HG02588 (cell line): ENCODE results near the gene RALGAPB.
"Not testable (repeated sequence)": the region's sequence is repeated elsewhere in the genome, so short reads cannot be mapped to it uniquely, and the experiment has no call there.

ENCODE experiments used
- ATAC-seq: cut with Tn5 transposase; IDR thresholded peaks from one replicate; pipeline ENCODE4 v1.9.1; 2021; ENCODE audit warnings: mild to moderate bottlenecking, moderate library complexity; ENCODE audit not compliant: unreplicated experiment

Gene RALGAPB

DNA sequence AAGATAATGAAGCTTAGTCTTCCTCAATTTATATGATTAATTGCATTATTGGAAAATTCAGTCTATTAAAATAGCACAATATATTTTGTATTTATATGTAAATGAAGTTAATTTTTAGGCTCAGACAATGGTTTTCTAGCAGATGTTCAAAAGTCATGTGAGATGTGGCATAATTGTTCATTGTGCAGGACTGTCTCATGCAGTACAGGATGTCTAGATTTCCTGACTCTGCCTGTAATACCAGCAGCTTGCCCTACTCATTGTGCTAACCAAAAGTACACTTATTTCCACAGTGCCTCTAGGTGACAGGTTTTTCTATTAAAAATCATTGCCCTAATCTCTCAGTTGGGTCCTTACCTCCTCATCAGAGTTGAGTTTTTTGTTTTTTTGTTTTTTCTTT, 12.4 kb downstream of the RALGAPB start:
- no peak for ATAC-seq

DNA sequence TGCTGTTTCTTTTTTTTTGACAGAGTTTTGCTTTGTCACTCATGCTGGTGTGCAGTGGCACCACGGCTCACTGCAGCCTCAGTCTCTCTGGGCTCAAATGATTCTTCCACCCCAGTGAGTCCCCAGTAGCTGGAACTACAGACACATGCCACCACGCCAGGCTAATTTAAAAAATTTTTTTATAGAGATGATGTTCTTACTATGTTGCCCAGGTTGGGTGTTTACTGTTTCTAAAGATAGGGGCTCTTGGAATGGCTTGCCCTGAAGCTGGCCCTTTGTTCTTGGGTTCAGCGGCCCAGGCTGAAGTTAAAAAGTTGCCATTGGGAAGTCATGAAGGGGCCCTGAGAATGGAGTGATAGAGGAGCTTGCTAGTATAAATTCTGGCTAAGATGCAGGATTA, 16.5 kb downstream of the RALGAPB start:
- no peak for ATAC-seq

DNA sequence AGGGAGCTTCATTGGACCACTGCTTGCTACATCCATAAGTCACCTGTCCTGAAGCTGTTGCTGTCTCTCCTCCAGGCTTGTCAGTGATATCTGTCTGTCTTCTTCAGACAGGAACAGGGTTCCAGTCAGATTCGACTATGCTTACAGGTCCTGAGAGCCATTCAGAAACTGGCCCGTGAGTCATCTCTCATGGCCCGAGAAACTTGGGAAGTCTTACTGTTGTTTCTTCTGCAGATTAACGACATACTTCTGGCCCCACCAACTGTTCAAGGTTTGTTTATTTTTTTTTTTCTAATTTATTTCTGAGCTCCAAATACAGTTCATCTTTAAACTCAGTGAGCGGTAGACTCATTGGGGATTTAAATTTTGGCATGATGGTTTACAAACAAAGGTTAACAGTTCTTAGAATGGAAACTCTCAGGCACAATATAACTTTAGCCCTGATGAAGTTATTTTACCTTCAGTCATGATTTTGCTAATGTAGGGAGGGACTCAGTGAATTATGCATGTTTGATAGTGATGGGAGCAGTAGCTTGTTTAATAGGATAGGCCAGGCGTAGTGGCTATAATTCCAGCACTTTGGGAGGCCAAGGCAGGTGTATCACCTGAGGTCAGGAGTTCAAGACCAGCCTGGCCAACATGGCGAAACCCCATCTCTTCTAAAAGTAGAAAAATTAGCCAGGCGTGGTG, 24.7 kb downstream of the RALGAPB start:
- ATAC-seq = no peak

DNA sequence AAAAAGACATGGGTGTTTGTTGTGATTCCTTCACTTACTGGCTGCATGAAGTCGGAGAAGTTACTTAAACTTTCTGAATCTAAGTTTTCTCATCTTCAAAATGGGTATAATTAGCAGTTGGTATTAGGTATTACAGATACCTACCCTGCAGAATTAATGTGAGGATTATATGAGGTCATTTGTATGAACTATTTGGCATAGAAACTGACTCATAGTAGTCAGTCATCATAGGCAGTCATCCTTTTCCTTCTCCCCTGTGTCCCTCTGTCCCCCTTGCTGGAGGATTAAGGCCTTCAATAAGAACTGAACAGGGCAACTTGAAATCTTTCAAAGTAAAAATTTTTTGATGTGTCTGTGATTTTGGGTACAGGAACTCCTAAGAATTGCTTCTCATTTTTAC, 26.3 kb downstream of the RALGAPB start:
- ATAC-seq = no peak

DNA sequence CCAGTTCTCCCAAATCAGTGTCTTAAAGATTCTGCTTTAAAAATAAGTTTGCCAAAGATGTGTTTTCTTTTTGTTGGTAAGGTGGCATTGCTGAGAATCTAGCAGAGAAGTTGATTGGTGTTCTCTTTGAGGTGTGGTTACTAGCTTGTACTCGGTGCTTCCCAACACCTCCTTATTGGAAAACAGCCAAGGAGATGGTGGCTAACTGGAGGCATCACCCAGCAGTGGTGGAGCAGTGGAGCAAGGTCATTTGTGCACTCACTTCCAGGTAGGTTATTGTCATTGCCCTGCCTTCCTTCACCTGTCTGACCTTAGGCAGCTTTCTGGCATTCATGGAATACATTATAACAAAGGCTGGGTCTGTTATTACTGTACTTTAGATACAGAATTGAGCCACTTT, 26.7 kb downstream of the RALGAPB start:
- no peak for ATAC-seq

DNA sequence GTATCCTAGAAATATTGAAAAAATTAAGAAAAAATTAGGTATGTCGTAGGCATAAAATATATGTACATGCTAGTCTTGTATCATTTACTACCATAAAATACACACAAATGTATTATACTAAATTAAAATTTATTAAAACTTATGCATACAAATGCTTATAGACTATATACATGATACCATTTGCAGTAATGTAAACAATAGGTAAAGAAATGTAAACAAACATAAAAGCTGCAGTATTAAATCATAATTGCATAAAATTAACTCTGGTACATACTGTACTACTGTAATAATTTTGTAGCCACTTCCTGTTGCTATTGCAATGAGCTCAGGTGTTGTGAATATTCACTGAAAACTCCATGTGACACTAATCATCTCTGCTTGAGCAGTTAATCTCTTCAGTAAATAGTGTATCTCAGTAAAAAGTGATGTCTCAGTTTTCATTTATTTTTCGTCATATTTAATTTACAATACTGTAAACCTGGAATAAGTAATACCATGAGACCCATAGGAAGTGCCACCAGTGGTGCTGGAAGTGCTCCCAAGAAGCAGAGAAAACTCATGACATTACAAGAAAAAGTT, 29.3 kb downstream of the RALGAPB start:
- no peak for ATAC-seq

DNA sequence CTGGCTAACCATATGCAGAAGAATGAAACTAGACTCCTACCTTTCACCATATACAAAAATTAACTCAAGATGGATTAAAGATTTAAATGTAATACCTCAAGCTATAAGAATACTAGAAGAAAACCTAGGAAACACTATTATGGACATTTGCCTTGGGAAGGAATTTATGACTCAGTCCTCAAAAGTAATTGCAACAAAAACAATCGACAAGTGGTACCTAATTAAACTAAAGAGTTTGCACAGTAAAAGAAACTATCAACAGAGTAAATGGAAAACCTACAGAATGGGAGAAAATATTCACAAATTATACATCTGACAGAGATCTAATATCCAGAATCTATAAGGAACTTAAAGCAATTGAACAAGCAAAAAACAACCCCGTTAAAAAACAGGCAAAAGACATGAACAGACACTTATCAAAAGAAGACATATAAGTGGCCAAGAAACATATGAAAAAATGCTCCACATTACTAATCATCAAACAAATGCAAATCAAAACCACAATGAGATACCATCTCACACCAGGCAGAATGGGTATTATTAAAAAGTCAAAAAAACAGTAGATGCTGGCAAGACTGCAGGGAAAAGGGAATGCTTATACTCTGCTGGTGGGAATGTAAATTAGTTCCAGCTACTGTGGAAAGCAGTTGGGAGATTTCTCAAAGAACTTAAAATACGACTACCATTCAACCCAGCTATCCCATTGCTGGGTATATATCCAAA, 31.9 kb downstream of the RALGAPB start:
- ATAC-seq = no peak

DNA sequence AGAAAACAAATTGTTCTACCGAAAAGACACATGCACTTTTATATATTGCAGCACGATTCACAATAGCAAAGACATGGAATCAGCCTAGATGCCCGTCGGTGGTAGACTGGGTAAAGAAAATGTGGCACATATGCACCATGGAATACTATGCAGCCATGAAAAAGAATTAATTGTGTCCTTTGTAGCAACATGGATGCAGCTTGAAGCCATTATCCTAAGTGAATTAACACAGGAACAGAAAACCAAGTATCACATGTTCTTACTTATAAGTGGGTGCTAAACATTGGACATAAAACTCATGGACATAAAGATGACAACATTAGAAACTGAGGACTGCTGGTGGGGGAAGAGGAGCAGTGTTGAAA, 32.4 kb downstream of the RALGAPB start:
- no peak for ATAC-seq

DNA sequence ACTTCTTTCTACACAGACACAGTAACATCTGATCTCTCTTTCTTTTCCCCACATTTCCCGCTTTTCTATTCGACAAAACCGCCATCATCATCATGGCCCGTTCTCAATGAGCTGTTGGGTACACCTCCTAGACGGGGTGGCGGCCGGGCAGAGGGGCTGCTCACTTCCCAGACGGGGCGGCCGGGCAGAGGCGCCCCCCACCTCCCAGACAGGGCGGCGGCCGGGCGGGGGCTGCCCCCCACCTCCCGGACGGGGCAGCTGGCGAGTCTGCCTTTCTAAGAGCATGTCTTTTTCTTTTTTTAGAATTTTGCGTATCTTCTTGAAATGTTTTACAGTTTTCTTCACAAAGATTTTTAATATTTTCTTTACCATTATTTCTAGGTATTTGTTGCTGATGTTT, 39.1 kb downstream of the RALGAPB start:
- ATAC-seq = not testable (repeated sequence)

DNA sequence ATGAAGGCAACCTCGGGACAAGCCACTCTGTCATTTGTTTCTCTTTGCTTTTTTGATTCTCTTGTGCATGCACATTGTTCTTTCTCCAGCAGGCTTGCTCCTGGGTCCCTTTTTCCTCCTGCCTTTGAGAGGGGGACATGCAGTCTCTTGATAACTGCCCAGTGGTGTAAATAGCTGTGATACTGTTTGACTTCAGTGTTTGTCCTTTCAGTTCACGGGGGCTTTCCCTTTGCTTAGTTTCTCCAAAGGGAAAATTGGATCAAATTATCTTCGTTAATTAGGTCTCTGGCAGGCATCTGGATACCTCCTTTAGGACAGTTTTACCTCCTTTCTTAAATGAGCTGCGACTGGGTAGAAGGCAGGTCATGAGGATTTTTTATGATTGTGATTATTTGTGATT, 41.5 kb downstream of the RALGAPB start:
- ATAC-seq = no peak

DNA sequence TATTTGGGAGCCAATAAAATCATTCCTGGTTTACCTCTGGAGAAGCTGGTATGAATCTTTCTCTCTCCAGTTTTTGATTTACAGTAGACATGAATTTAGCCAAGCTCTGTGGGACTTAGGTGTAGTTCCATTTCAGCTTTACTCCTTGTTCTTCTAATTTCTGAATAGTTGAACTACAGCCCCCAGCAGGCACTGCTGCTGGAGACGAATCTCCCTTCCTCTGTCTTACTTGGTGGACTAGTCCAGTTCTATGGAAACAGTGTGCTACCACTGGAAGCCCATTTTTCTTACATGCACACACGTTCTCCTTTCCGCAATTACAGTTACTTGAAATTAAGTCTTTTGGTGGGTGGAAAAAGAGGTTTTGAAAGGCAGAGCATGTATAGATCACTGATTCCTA, 42.3 kb downstream of the RALGAPB start:
- no peak for ATAC-seq

DNA sequence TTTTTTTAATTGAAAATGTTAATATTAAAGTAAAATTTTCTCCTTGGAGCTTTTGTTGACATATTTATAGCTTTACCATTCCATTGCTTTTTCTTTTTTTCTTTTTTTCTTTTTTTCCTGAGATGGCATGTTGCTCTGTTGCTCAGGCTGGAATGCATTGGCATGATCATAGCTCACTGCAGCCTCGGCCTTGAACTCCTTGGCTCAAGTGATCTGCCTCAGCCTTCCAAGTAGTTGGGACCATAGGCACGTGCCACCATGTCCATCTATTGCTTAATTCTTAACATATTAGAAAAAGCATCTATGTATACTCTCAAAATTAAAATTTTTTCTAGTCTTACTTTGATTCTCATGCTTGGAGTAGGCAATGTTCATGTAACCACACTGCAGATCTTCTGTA, 43.0 kb downstream of the RALGAPB start:
- ATAC-seq = no peak

DNA sequence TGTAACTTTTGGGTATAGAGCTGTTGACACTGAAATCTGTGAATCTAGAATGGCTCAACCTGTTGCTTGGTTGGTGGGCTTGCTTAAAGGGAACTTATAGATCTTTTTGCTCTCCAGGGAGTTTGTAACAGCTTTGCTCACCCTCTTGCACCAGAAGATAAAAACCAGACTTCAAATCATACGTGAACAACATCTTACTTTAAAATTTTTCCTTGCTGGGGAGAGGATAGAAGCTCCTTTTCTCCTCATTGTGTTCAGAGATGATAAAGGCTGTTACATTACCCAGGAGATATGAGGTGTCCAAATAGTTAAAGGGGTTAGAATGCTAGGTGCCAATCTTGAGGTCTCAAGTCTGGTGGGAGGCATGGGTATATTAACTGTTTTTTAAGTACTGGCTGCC, 46.8 kb downstream of the RALGAPB start:
- no peak for ATAC-seq

DNA sequence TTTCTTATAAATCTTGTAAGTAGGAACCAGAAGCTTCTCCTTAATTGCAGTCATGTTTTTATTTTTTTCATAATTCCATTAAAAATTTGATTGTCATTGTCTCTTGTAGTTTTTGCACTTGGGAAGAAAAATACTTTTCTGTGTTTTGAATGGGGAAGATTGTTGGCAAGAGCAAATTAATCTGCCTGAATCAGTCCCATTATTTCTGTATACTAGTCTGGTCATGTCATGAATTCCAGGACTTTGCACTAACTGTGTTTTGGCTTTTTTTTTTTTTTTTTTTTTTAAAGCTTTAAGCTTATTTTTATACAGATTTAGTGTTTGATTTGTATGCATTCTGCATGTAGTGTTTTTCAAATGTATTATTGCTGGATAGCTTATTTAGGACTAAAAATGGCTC, 47.6 kb downstream of the RALGAPB start:
- ATAC-seq = no peak

DNA sequence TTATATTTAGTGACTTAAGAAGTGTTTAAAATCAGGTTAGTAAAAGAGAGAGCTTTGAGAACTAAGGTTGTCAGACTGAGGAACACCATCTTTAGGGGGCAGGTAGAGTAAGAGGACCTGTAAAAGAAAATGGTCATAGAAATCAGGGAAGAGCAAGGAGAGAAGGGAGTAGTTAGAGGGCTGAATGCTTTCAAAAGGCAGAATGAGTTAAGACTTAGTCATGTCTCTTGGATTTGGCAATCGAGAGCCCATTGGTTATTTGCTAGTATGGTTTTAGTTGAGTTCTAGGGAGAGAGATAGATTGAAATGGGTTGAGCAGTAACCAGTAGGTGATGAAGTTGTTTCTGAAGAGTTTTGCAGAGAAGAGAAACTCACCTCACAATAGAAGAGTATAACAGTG, 51.1 kb downstream of the RALGAPB start:
- ATAC-seq = no peak

DNA sequence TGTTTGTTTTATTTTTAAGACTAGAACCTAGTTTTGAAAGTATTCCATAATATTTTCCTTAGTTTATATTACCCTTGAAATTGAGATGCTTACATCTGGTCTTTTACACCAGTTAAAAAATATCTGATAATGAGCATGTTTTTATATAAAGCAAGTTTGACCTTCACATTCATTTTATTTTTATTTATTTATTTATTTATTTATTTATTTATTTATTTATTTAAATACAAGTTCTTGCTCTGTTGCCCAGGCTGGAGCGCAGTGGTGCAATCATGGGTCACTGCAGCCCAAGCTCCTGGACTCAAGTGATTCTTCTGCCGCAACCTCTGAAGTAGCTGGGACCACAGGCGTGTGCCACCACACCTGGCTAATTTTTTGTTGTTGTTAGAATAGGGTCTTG, 55.5 kb downstream of the RALGAPB start:
- ATAC-seq = no peak

DNA sequence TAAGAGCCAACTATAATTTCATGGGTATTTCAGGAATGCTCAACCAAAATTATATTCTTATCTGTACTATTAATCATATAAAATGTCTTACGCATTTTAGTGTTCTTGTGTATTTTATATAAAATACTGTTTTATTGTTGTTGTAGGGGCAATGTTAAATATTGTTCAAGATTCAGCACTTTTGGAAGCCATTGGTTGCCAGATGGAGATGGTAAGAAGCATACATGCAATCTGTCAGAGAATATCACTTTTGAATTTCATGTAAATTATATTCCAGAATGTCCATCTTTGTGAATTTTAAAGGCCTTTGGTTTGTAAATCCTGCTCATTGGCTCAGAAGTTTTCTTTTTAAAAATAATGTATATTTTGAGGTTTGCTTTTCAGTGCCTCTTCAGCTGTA, 58.4 kb downstream of the RALGAPB start:
- ATAC-seq = no peak

DNA sequence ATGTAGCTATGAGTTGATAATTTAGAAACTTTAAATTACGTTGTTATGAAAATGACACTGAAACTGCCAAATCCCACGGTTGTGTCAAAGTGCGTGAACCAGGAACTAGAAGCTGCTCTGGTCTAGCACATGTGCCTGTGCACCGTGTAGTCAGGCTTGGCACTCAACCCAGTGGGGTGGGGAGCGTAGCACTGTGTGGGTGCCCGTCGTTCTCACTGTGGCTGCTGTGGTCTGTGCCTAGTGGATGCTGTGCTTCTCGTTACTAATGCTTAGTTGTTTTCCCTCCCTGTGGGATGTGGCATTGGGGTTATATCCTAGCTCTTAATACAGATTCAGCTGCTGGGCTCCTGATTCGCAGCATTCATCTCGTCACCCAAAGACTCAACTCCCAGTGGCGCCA, 62.1 kb downstream of the RALGAPB start:
- ATAC-seq = no peak

DNA sequence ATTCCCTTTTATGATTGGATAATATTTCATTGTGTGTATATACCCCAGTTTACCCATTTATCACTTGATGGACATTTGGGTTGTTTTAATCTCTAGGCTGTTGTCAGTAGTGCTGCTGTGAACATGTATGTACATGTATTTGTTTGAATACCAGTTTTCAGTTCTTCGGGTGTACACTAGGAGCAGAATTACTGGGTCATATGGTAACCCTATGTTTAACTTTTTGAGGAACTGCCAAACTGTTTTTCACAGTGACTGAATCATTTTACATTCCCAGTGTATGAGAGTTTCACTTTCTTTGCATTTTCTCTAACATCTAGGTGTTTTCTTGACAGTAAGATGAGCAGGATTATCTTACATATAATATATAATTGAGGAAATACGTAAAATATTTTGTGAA, 63.7 kb downstream of the RALGAPB start:
- no peak for ATAC-seq

DNA sequence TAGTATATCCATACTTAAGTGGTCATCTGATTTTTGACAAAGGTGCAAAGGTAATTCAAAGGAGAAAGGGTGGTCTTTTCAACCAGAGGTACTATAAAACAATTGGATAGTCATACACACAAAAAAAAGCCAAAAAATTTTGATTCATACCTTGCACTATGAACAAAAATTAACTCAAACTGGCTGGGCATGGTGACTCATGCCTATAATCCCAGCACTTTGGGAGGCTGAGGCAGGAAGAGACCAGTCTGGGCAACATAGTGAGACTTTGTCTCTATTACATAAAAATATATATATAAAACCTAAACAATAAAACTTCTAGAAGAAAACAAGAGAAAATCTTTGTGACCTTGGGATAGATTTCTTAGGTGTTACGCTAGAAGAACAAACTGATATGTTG, 64.5 kb downstream of the RALGAPB start:
- ATAC-seq = no peak

DNA sequence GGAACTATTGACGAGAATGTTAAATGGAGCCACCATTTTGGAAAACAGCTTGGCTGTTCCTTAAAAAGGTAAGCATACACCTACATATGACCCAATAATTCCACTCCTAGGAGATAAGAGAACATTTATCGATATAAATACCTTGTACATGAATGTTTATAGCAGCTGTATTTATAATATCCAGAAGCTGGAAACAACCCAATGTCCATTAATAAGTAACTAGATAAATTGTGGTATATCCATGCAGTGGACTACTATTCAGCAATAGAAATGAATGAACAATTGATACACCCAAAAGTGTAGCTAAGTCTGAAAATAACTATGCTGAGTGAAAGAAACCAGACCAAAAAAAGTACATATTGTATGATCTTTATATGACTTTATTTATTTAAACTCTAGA, 66.1 kb downstream of the RALGAPB start:
- no peak for ATAC-seq
